Measurements from ENCODE around the gene TUBB2A. TPM values are rescaled to one million over a fixed set of nuclear protein-coding genes. Genes with fewer than 3 reads are reported as not detected.
"Not testable (repeated sequence)": the region's sequence is repeated elsewhere in the genome, so short reads cannot be mapped to it uniquely, and the experiment has no call there.

TUBB2A gene
- total RNA-seq, 1 donor from 2014 or later: 24.3 TPM

- no peaks in the 10 kb centered on the region for H3K4me1 Mint-ChIP-seq
- peaks cover 10% of the 10 kb centered on the region for H3K9me3 Mint-ChIP-seq
- no peak overlapping the region for H3K27ac Mint-ChIP-seq
- TF ChIP-seq CTCF (IDR thresholded peaks at IDR 0.05; ENCODE audit: unreplicated experiment): no peak
- no peaks in the 10 kb centered on the region for H3K27me3 Mint-ChIP-seq (ENCODE audit: low read depth)
- H3K36me3 Mint-ChIP-seq: no peaks in the 10 kb centered on the region
- DNase-seq (ENCODE audit: low spot score in 2 of 2, unreplicated experiment in 2 of 2): no peak
- H3K4me3 Mint-ChIP-seq: no peak overlapping the region
Measured at GRCh38 chr6:3195420-3195694, 38.0 kb upstream of the TUBB2A start.

GRCh38 chr6:3194535-3195419, 37.4 kb upstream of the TUBB2A start:
- no peaks in the 10 kb centered on the region for H3K27me3 Mint-ChIP-seq (ENCODE audit: low read depth)
- peaks cover 7% of the 10 kb centered on the region for H3K9me3 Mint-ChIP-seq
- H3K4me3 Mint-ChIP-seq: no peak overlapping the region
- H3K36me3 Mint-ChIP-seq: no peaks in the 10 kb centered on the region
- no peak overlapping the region for H3K27ac Mint-ChIP-seq
- TF ChIP-seq CTCF (IDR thresholded peaks at IDR 0.05; ENCODE audit: unreplicated experiment): no peak
- no peaks in the 10 kb centered on the region for H3K4me1 Mint-ChIP-seq
- no peak for DNase-seq (ENCODE audit: low spot score in 2 of 2, unreplicated experiment in 2 of 2)

- TF ChIP-seq CTCF (IDR thresholded peaks at IDR 0.05; ENCODE audit: unreplicated experiment): no peak
- H3K4me3 Mint-ChIP-seq: no peak overlapping the region
- H3K27me3 Mint-ChIP-seq (ENCODE audit: low read depth): no peaks in the 10 kb centered on the region
- H3K9me3 Mint-ChIP-seq: no peaks in the 10 kb centered on the region
- no peaks in the 10 kb centered on the region for H3K4me1 Mint-ChIP-seq
- no peaks in the 10 kb centered on the region for H3K36me3 Mint-ChIP-seq
- no peak for DNase-seq (ENCODE audit: low spot score in 2 of 2, unreplicated experiment in 2 of 2)
- no peak overlapping the region for H3K27ac Mint-ChIP-seq
Measured at GRCh38 chr6:3193102-3193849, 35.9 kb upstream of the TUBB2A start.

- no peaks in the 10 kb centered on the region for H3K36me3 Mint-ChIP-seq
- no peak overlapping the region for H3K27ac Mint-ChIP-seq
- no peak for DNase-seq (ENCODE audit: low spot score in 2 of 2, unreplicated experiment in 2 of 2)
- H3K4me1 Mint-ChIP-seq: no peaks in the 10 kb centered on the region
- no peak for TF ChIP-seq CTCF (IDR thresholded peaks at IDR 0.05; ENCODE audit: unreplicated experiment)
- H3K9me3 Mint-ChIP-seq: peaks cover 4% of the 10 kb centered on the region
- H3K27me3 Mint-ChIP-seq (ENCODE audit: low read depth): no peaks in the 10 kb centered on the region
- H3K4me3 Mint-ChIP-seq: no peak overlapping the region
Measured at GRCh38 chr6:3190779-3191178, 33.4 kb upstream of the TUBB2A start.

- Mint-ChIP-seq H3K9me3 (peaks cover 4% of the 10 kb centered on the region), H3K36me3 (no peaks in the 10 kb centered on the region), H3K27me3 (ENCODE audit: low read depth) (no peaks in the 10 kb centered on the region), H3K4me1 (no peaks in the 10 kb centered on the region), H3K27ac (no peak overlapping the region), H3K4me3 (no peak overlapping the region)
- TF ChIP-seq CTCF (IDR thresholded peaks at IDR 0.05; ENCODE audit: unreplicated experiment): no peak
- DNase-seq (ENCODE audit: low spot score in 2 of 2, unreplicated experiment in 2 of 2): no peak
Measured at GRCh38 chr6:3190056-3190455, 32.7 kb upstream of the TUBB2A start.

GRCh38 chr6:3189192-3189591, 31.8 kb upstream of the TUBB2A start:
- H3K36me3 Mint-ChIP-seq; H3K9me3 Mint-ChIP-seq; DNase-seq (ENCODE audit: low spot score in 2 of 2, unreplicated experiment in 2 of 2); H3K4me3 Mint-ChIP-seq; H3K27me3 Mint-ChIP-seq (ENCODE audit: low read depth); H3K27ac Mint-ChIP-seq; H3K4me1 Mint-ChIP-seq: not testable (repeated sequence)

Measured in mesothelial cell of epicardium (in vitro differentiated cells).